MM.1S (cell line): Measurements from ENCODE around the gene ZNF575.

Experiments
- EZH2phosphoT487 ChIP-seq: fragments of 300-600 bp; sonication (generic); IDR thresholded peaks from 2 replicates; pipeline ENCODE4 v1.6.1; 2018; ENCODE audit warnings: antibody characterized with exemption, low read length
- TF ChIP-seq, protein P1 (sequence below): fragments of 300-600 bp; sonication (generic); IDR thresholded peaks from 2 replicates; pipeline ENCODE4 v1.5.1; 2016; ENCODE audit warnings: antibody characterized with exemption, low read length, mixed read lengths

- TF ChIP-seq, protein P1, sequence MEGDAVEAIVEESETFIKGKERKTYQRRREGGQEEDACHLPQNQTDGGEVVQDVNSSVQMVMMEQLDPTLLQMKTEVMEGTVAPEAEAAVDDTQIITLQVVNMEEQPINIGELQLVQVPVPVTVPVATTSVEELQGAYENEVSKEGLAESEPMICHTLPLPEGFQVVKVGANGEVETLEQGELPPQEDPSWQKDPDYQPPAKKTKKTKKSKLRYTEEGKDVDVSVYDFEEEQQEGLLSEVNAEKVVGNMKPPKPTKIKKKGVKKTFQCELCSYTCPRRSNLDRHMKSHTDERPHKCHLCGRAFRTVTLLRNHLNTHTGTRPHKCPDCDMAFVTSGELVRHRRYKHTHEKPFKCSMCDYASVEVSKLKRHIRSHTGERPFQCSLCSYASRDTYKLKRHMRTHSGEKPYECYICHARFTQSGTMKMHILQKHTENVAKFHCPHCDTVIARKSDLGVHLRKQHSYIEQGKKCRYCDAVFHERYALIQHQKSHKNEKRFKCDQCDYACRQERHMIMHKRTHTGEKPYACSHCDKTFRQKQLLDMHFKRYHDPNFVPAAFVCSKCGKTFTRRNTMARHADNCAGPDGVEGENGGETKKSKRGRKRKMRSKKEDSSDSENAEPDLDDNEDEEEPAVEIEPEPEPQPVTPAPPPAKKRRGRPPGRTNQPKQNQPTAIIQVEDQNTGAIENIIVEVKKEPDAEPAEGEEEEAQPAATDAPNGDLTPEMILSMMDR: no peak
- no peak for TF ChIP-seq EZH2phosphoT487
These were observed 18.6 kb downstream of the ZNF575 start for GRCh38 chr19:43551399-43552197.
